ENCODE measurements around the gene GCLC.
"Not testable (repeated sequence)": the region's sequence is repeated elsewhere in the genome, so short reads cannot be mapped to it uniquely, and the experiment has no call there.

GCLC gene

DNA sequence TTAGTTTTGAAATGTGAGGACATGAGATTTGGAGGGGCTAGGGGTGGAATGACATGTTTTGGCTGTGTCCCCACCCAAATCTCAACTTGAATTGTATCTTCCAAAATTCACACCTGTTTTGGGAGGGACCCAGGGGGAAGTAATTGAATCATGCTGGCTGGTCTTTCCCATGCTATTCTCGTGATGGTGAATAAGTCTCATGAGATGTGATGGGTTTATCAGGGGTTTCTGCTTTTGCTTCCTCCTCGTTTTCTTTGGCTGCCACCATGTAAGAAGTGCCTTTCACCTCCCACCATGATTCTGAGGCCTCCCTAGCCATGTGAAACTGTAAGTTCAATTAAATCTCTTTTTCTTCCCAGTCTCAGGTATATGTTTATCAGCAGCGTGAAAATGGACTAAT lies 8.7 kb upstream of the GCLC start:
- not testable (repeated sequence) for H3K36me3 ChIP-seq (ENCODE audit: insufficient read depth, low read length); H3K4me3 ChIP-seq (ENCODE audit: low read length); H3K27me3 ChIP-seq (ENCODE audit: control insufficient read depth, insufficient read depth, low read length); H3K9ac ChIP-seq (ENCODE audit: low read depth, low read length); H3K9me3 ChIP-seq (replicated peaks; ENCODE audit: low read length); H3K4me1 ChIP-seq (ENCODE audit: control insufficient read depth, insufficient read depth, low read length); H3K4me2 ChIP-seq (ENCODE audit: low read length)

DNA sequence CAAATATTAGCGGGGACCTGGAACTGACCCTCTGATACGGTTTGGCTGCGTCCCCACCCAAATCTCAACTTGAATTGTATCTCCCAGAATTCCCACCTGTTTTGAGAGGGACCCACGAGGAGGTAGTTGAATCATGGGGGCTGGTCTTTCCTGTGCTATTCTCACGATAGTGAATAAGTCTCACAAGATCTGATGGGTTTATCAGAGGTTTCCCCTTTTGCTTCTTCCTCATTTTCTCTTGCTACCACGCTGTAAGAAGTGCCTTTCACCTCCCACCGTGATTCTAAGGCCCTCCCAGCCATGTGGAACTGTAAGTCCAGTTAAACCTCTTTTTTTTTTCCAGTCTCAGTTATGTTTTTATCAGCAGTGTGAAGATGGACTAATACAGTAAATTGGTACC lies 6.8 kb upstream of the GCLC start:
- H3K4me1 ChIP-seq (ENCODE audit: control insufficient read depth, insufficient read depth, low read length), result peaks cover 15% of the 10 kb centered on the region
- H3K36me3 ChIP-seq (ENCODE audit: insufficient read depth, low read length); H3K9me3 ChIP-seq (replicated peaks; ENCODE audit: low read length); H3K27me3 ChIP-seq (ENCODE audit: control insufficient read depth, insufficient read depth, low read length); H3K4me2 ChIP-seq (ENCODE audit: low read length); H3K9ac ChIP-seq (ENCODE audit: low read depth, low read length); H3K4me3 ChIP-seq (ENCODE audit: low read length): not testable (repeated sequence)

GRCh38 chr6:53547811-53548496 lies 3.1 kb upstream of the GCLC start:
- Histone ChIP-seq H3K4me3 (ENCODE audit: low read length) (peak overlapping the region; percentile 82), H3K9me3 (replicated peaks; ENCODE audit: low read length) (no peaks in the 10 kb centered on the region), H3K27me3 (ENCODE audit: control insufficient read depth, insufficient read depth, low read length) (no peaks in the 10 kb centered on the region), H3K4me1 (ENCODE audit: control insufficient read depth, insufficient read depth, low read length) (peaks cover 35% of the 10 kb centered on the region), H3K4me2 (ENCODE audit: low read length) (peak overlapping the region; percentile 94), H3K36me3 (ENCODE audit: insufficient read depth, low read length) (no peaks in the 10 kb centered on the region), H3K9ac (ENCODE audit: low read depth, low read length) (peak overlapping the region; percentile 87)

GRCh38 chr6:53547166-53547810 lies 2.4 kb upstream of the GCLC start:
- Histone ChIP-seq H3K36me3 (ENCODE audit: insufficient read depth, low read length) (no peaks in the 10 kb centered on the region), H3K4me1 (ENCODE audit: control insufficient read depth, insufficient read depth, low read length) (peaks cover 35% of the 10 kb centered on the region), H3K27me3 (ENCODE audit: control insufficient read depth, insufficient read depth, low read length) (no peaks in the 10 kb centered on the region), H3K9ac (ENCODE audit: low read depth, low read length) (peak overlapping the region; percentile 87), H3K9me3 (replicated peaks; ENCODE audit: low read length) (no peaks in the 10 kb centered on the region), H3K4me3 (ENCODE audit: low read length) (peak overlapping the region; percentile 82), H3K4me2 (ENCODE audit: low read length) (peak overlapping the region; percentile 94)

GRCh38 chr6:53546281-53546680 lies 1.4 kb upstream of the GCLC start:
- Histone ChIP-seq H3K9me3 (replicated peaks; ENCODE audit: low read length) (no peaks in the 10 kb centered on the region), H3K4me1 (ENCODE audit: control insufficient read depth, insufficient read depth, low read length) (peaks cover 35% of the 10 kb centered on the region), H3K9ac (ENCODE audit: low read depth, low read length) (no peak overlapping the region), H3K36me3 (ENCODE audit: insufficient read depth, low read length) (no peaks in the 10 kb centered on the region), H3K4me3 (ENCODE audit: low read length) (no peak overlapping the region), H3K4me2 (ENCODE audit: low read length) (peak overlapping the region; percentile 58), H3K27me3 (ENCODE audit: control insufficient read depth, insufficient read depth, low read length) (no peaks in the 10 kb centered on the region)

- no peaks in the 10 kb centered on the region for H3K27me3 ChIP-seq (ENCODE audit: control insufficient read depth, insufficient read depth, low read length)
- H3K36me3 ChIP-seq (ENCODE audit: insufficient read depth, low read length), result no peaks in the 10 kb centered on the region
- peak overlapping the region; percentile 97 for H3K4me3 ChIP-seq (ENCODE audit: low read length)
- peaks cover 35% of the 10 kb centered on the region for H3K4me1 ChIP-seq (ENCODE audit: control insufficient read depth, insufficient read depth, low read length)
- peak overlapping the region; percentile 85 for H3K9ac ChIP-seq (ENCODE audit: low read depth, low read length)
- H3K4me2 ChIP-seq (ENCODE audit: low read length), result peak overlapping the region; percentile 95
- no peaks in the 10 kb centered on the region for H3K9me3 ChIP-seq (replicated peaks; ENCODE audit: low read length)
These were observed 758 bp downstream of the GCLC start for GRCh38 chr6:53544217-53544469.

DNA sequence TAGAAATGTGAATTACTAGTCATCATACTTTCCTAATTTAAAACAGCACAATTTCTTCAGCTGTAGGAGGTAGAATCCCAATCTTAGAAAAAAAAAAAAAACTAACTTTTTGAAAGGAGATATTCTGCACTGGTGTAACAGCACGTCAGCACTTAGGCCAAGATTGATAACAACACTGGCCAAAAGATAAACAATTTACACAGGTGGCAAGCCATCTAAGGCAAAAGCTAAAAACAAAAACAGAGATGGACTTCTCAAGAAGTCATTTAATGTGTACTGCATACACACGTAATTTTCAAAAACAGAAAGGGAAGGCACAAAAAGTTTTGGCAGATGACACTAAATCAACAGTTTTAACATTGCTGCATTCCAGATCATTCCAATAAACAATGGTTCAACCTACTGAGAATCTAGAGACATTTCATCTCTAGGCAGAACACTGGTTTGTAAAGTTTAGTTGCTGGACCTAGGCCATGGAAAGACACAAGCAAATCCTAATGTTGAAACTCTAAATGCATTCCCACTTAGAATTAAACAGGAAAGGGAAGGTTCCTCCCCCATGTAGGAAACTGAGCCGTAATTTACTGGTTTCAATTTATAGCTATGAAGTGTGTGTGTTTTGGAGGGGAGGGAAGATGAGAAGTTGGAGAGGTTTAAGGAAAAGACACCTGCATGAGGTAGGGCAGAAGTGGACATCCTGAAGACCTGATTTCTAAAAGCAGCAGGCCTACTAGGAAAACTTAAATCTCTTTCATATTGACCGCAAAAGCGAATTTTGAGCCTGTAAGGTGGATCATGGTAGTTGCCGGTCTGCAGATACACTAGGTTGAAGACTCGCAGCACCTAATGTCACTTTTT lies 1.3 kb downstream of the GCLC start:
- H3K4me3 ChIP-seq (ENCODE audit: low read length), result peak overlapping the region; percentile 97
- H3K9ac ChIP-seq (ENCODE audit: low read depth, low read length), result peak overlapping the region; percentile 85
- H3K9me3 ChIP-seq (replicated peaks; ENCODE audit: low read length), result no peaks in the 10 kb centered on the region
- H3K36me3 ChIP-seq (ENCODE audit: insufficient read depth, low read length), result no peaks in the 10 kb centered on the region
- H3K4me1 ChIP-seq (ENCODE audit: control insufficient read depth, insufficient read depth, low read length), result peaks cover 34% of the 10 kb centered on the region
- H3K27me3 ChIP-seq (ENCODE audit: control insufficient read depth, insufficient read depth, low read length), result no peaks in the 10 kb centered on the region
- peak overlapping the region; percentile 95 for H3K4me2 ChIP-seq (ENCODE audit: low read length)

- Histone ChIP-seq H3K4me1 (ENCODE audit: control insufficient read depth, insufficient read depth, low read length) (peaks cover 23% of the 10 kb centered on the region), H3K4me2 (ENCODE audit: low read length) (no peak overlapping the region), H3K9ac (ENCODE audit: low read depth, low read length) (no peak overlapping the region), H3K9me3 (replicated peaks; ENCODE audit: low read length) (no peaks in the 10 kb centered on the region), H3K27me3 (ENCODE audit: control insufficient read depth, insufficient read depth, low read length) (no peaks in the 10 kb centered on the region), H3K4me3 (ENCODE audit: low read length) (no peak overlapping the region), H3K36me3 (ENCODE audit: insufficient read depth, low read length) (no peaks in the 10 kb centered on the region)
These were observed 3.0 kb downstream of the GCLC start for GRCh38 chr6:53541900-53542299.

GRCh38 chr6:53540129-53540692 lies 4.7 kb downstream of the GCLC start:
- Histone ChIP-seq H3K9me3 (replicated peaks; ENCODE audit: low read length) (no peaks in the 10 kb centered on the region), H3K4me3 (ENCODE audit: low read length) (no peak overlapping the region), H3K9ac (ENCODE audit: low read depth, low read length) (no peak overlapping the region), H3K27me3 (ENCODE audit: control insufficient read depth, insufficient read depth, low read length) (no peaks in the 10 kb centered on the region), H3K4me1 (ENCODE audit: control insufficient read depth, insufficient read depth, low read length) (peaks cover 10% of the 10 kb centered on the region), H3K4me2 (ENCODE audit: low read length) (no peak overlapping the region), H3K36me3 (ENCODE audit: insufficient read depth, low read length) (no peaks in the 10 kb centered on the region)

- no peak overlapping the region for H3K4me3 ChIP-seq (ENCODE audit: low read length)
- H3K9ac ChIP-seq (ENCODE audit: low read depth, low read length), result no peak overlapping the region
- no peaks in the 10 kb centered on the region for H3K27me3 ChIP-seq (ENCODE audit: control insufficient read depth, insufficient read depth, low read length)
- no peak overlapping the region for H3K4me2 ChIP-seq (ENCODE audit: low read length)
- H3K36me3 ChIP-seq (ENCODE audit: insufficient read depth, low read length), result no peaks in the 10 kb centered on the region
- peaks cover 10% of the 10 kb centered on the region for H3K4me1 ChIP-seq (ENCODE audit: control insufficient read depth, insufficient read depth, low read length)
- no peaks in the 10 kb centered on the region for H3K9me3 ChIP-seq (replicated peaks; ENCODE audit: low read length)
These were observed 5.3 kb downstream of the GCLC start for GRCh38 chr6:53539561-53539960.

- H3K9me3 ChIP-seq (replicated peaks; ENCODE audit: low read length), result no peaks in the 10 kb centered on the region
- H3K9ac ChIP-seq (ENCODE audit: low read depth, low read length), result no peak overlapping the region
- no peaks in the 10 kb centered on the region for H3K4me1 ChIP-seq (ENCODE audit: control insufficient read depth, insufficient read depth, low read length)
- no peak overlapping the region for H3K4me2 ChIP-seq (ENCODE audit: low read length)
- H3K36me3 ChIP-seq (ENCODE audit: insufficient read depth, low read length), result no peaks in the 10 kb centered on the region
- H3K27me3 ChIP-seq (ENCODE audit: control insufficient read depth, insufficient read depth, low read length), result no peaks in the 10 kb centered on the region
- no peak overlapping the region for H3K4me3 ChIP-seq (ENCODE audit: low read length)
These were observed 8.3 kb downstream of the GCLC start for GRCh38 chr6:53536561-53536960.

Measured in skeletal muscle satellite cell (primary cell).